A549 (cell line): Measurements from ENCODE around the gene TSPAN18.

Experiments
- BHLHE40 ChIP-seq: IDR thresholded peaks from 2 replicates; pipeline ENCODE4 v1.6.1; 2012; ENCODE audit warnings: low read depth, low read length, inconsistent platforms
- CBX8 ChIP-seq: fragments of 200-600 bp; sonication (generic); IDR thresholded peaks from 2 replicates; pipeline ENCODE4 v1.6.1; 2016
- CHD2 ChIP-seq: fragments of 150-350 bp; IDR thresholded peaks from 2 replicates; pipeline ENCODE4 v1.6.1; 2014; ENCODE audit warnings: low read length; ENCODE audit not compliant: partially characterized antibody
- CHD4 ChIP-seq: fragments of 200-600 bp; sonication (generic); IDR thresholded peaks from 2 replicates; pipeline ENCODE4 v1.6.1; 2016; ENCODE audit warnings: antibody characterized with exemption, mild to moderate bottlenecking, borderline replicate concordance
- POLR2A ChIP-seq: IDR thresholded peaks from 2 replicates; pipeline ENCODE4 v1.6.1; 2012; ENCODE audit warnings: mild to moderate bottlenecking, low read length
- RAD21 ChIP-seq, 2 experiments: fragments of >200 bp in 1 of 2; sonication (Bioruptor Twin) in 1 of 2; formaldehyde crosslinking in 1 of 2; IDR thresholded peaks in 1 of 2; conservative IDR thresholded peaks in 1 of 2; 2 replicates in 1 of 2; 3 replicates in 1 of 2; pipeline ENCODE4 v1.6.1; 2012 to 2018; ENCODE audit warnings: inconsistent platforms in 1 of 2
- RCOR1 ChIP-seq: fragments of 150-350 bp; IDR thresholded peaks from 2 replicates; pipeline ENCODE4 v1.6.1; 2014; ENCODE audit warnings: antibody characterized with exemption, low read length, low read depth
- RFX5 ChIP-seq: fragments of 450-650 bp; IDR thresholded peaks from 2 replicates; pipeline ENCODE4 v1.7.1; 2014; ENCODE audit warnings: antibody characterized with exemption, mild to moderate bottlenecking, moderate library complexity
- ZNF302 ChIP-seq: fragments of 250-450 bp; sonication (Bioruptor Pico); IDR thresholded peaks from 2 replicates; pipeline ENCODE4 v1.9.0; 2021; ENCODE audit warnings: inconsistent platforms, mild to moderate bottlenecking, moderate library complexity
- TF ChIP-seq, protein P1 (sequence below): fragments of >200 bp; sonication (Bioruptor Twin); formaldehyde crosslinking; IDR thresholded peaks from 3 replicates; pipeline ENCODE4 v1.5.1; 2016

GRCh38 chr11:44818110-44818509 is 91.3 kb downstream of the TSPAN18 start:
- no peak for TF ChIP-seq CHD4
- TF ChIP-seq POLR2A: no peak
- TF ChIP-seq, protein P1, sequence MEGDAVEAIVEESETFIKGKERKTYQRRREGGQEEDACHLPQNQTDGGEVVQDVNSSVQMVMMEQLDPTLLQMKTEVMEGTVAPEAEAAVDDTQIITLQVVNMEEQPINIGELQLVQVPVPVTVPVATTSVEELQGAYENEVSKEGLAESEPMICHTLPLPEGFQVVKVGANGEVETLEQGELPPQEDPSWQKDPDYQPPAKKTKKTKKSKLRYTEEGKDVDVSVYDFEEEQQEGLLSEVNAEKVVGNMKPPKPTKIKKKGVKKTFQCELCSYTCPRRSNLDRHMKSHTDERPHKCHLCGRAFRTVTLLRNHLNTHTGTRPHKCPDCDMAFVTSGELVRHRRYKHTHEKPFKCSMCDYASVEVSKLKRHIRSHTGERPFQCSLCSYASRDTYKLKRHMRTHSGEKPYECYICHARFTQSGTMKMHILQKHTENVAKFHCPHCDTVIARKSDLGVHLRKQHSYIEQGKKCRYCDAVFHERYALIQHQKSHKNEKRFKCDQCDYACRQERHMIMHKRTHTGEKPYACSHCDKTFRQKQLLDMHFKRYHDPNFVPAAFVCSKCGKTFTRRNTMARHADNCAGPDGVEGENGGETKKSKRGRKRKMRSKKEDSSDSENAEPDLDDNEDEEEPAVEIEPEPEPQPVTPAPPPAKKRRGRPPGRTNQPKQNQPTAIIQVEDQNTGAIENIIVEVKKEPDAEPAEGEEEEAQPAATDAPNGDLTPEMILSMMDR: no peak
- no peak for TF ChIP-seq RFX5
- TF ChIP-seq RAD21 (conservative IDR thresholded peaks at IDR 0.05 in 1 of 2, IDR thresholded peaks at IDR 0.05 in 1 of 2): no peak
- no peak for TF ChIP-seq CHD2
- TF ChIP-seq ZNF302: no peak
- no peak for TF ChIP-seq RCOR1
- no peak for TF ChIP-seq BHLHE40
- no peak for TF ChIP-seq CBX8
